GM19452 (cell line): ENCODE results near the gene TTBK1.

Experiments
- ATAC-seq: cut with Tn5 transposase; IDR thresholded peaks from one replicate; pipeline ENCODE4 v1.9.1; 2021; ENCODE audit not compliant: unreplicated experiment

Gene TTBK1

DNA sequence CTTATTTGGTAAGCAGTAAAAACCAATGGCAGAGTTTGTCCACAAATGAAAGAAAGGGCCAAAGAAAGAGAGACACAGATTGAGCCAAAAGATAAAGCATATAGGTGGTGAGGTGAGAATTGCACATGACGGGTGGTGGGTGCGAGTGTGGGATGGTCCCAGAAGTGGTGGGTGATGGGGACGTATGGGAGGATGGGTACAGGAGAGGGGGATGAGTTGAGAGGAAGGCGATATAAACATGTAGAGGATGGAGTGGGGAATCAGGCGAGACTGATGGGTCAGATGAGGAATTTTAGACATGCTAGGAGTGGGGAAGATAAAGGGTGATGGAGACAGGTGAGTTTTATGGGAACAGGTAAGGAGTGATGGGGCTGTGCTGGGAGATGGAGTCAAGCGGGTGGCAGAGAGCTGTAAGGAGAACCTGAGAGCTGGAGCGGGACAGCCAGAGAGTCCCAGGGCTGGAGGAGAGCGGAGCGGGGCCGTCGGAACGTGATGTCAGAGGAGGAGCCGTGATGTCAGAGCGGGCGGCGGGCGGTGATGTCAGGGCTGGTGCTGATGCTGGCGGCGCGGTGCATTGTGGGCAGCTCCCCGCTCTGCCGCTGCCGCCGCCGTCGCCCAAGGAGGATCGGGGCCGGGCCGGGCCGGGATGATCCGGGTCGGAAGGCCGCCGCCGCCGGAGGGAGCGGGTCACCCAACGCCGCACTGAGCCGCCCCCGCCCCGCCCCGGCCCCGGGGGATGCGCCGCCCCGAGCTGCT, at the start of gene TTBK1:
TTBK1 (plus strand) TSS at position 574 of the 756 bp plus-strand sequence. CDS start 3,180 bp downstream, outside the sequence.
- no peak for ATAC-seq

DNA sequence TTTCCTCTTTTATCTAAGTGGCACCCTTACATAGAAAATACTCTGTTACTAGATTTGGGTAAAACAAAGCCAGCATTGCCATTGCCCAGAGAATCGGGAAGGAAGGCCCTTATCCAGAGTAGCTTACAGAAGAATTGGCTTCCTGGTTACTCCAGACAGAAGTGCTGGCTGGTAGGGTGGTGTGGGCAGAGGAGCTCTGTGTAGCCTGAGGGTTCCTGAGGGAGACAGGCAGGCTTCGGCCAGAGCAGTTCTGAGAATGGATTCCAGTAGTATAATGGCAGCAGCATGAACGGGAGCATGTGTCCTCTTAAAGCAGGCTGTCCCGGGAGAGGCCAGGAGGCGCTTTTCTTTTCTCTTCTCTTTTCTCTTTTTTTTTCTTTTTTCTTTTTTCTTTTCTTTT, 49.4 kb upstream of the TTBK1 start:
- no peak for ATAC-seq

DNA sequence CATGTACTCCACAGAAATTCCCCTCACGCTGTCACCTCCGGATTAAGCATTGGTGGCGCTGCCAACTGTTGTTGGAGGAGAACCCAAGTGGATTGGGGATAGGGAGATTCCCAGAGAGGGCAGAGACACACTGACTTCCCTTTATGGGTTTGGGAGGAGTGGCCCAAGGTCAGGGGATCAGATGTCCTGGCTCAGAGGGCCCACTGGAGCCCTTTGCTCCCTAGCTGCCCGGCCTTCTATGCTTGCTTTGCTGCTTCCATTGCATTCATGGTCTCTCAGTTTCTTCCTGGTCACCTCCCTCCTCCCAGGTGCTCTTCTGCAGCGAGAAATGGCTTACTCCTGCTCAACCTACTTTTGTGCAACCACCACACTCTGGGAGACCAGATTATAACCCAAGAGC, 46.9 kb upstream of the TTBK1 start:
- ATAC-seq = no peak

DNA sequence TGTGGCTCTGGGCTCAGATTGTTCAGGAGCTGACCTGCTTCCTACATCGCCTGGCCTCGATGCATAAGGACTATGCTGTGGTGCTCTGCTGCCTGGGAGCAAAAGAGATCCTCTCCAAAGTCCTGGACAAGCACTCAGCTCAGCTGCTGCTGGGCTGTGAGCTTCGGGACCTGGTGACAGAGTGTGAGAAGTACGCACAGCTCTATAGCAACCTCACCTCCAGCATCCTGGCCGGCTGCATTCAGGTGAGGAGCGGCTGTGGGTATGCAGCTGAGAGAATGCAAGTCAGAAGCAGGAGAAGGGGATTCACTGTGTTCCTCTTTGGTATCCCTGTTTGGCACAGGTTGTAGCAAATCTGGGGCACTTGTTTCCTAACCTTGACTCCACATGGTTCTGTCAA, 43.4 kb upstream of the TTBK1 start:
- no peak for ATAC-seq

DNA sequence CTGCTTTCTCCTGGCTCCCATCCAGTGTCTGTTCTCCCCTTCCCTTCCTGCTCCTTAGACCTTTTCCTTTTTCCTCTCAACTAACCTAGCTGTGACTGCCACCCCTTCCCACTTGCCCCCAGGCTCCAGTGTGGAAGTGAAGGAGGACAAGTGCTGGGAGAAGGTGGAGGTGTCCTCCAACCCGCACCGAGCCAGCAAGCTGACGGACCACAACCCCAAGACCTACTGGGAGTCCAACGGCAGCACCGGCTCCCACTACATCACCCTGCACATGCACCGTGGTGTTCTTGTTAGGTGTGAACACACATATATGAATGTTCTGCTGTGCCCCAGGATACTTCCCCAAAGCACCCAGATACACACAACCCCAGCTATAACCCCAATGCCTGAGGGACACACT, 42.7 kb upstream of the TTBK1 start:
- ATAC-seq = no peak

DNA sequence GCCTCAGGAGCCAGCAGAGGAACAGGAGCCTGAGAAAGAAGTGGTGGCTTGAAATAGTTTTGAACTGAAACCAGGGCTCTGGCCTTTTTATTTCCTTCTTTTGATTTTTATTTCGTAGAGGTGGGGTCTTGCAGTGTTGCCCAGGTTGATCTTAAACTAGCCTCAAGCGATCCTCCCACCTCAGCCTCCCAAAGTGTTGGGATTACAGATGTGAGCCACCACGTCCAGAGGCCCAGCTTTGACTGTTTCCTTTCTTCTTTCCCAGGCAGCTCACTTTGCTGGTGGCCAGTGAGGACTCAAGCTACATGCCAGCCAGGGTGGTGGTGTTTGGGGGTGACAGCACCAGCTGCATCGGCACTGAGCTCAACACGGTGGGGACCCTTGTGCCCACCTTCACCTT, 40.8 kb upstream of the TTBK1 start:
- ATAC-seq = no peak

DNA sequence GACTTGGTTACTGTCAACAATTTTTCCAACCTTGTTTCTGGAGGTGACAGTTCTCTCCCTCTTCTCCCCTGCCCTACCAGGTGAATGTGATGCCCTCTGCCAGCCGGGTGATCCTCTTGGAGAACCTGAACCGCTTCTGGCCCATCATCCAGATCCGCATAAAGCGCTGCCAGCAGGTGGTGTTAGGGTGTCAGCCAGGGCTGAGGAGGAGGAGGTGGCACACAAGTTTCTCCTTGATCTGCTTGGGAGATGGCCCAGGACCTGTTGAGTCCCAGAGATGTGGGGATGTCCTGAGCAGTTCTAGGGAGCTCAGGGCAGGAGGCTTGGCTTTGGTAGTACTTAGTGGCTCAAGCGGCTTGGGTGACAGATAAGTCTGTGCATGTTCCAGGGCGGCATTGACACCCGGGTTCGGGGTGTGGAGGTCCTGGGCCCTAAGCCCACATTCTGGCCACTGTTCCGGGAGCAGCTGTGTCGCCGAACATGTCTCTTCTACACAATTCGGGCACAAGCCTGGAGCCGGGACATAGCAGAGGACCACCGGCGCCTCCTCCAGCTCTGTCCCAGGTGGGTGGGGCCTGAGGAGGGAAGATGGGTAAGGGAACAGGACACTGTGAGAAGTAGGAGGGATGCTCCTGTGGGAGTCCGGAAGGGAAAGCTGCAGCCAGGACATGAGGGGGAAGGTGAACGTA, 40.1 kb upstream of the TTBK1 start:
- ATAC-seq = no peak

DNA sequence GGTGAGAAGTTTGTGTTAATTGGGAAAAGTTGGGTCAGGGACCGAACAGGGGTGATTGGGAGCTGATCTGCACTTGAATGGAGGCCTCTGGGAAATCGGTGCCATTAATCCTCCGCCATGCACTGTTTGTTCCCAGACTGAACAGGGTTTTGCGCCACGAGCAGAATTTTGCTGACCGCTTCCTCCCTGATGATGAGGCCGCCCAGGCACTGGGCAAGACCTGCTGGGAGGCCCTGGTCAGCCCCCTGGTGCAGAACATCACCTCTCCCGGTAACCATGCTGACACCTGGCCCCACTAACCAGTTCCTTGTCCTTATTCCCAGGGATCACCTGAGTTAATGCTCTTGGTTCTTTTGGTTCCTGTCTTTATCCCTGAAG, 39.6 kb upstream of the TTBK1 start:
- ATAC-seq = no peak

DNA sequence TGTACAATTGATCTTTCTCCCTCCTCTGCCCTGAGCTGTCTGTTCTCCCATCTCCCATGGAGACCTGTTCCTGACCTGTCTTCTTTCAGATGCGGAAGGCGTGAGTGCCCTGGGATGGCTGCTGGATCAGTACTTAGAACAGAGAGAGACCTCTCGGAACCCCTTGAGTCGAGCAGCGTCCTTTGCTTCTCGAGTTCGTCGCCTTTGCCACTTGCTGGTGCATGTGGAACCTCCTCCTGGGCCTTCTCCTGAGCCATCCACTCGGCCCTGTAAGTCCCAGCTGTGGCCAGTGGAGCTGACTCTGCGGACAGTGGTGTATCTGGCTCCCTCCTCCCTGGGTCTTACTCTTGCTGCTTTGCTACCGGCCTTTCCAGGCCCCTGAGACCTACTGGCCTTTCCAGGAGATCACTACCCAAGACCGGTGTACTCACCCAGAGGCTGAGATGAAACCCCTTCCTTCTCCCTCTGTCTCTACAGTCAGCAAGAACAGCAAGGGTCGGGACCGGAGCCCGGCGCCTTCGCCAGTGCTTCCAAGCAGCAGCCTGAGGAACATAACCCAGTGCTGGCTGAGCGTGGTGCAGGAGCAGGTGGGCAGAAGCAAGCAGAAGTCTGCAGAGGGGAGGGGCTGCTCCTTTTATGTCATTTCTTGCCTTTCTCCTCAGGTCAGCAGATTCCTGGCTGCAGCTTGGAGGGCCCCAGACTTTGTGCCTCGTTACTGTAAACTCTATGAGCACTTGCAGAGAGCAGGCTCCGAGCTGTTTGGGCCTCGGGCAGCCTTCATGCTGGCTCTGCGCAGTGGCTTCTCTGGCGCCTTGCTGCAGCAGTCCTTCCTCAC, 38.8 kb upstream of the TTBK1 start:
- no peak for ATAC-seq

DNA sequence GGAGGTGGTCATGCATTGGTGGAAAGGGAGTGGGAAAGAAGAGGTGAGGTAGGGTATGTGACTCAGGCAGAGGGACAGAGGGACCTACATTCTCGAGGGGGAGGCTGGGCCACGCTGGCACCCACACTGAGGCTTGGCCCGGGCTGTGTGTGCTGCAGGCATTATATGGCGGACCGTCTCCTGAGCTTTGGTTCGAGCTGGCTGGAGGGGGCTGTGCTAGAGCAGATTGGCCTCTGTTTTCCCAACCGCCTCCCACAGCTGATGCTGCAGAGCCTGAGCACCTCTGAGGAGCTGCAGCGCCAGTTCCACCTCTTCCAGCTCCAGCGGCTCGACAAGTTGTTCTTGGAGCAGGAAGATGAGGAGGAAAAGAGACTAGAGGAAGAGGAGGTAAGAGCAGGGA, 37.4 kb upstream of the TTBK1 start:
- ATAC-seq = no peak

DNA sequence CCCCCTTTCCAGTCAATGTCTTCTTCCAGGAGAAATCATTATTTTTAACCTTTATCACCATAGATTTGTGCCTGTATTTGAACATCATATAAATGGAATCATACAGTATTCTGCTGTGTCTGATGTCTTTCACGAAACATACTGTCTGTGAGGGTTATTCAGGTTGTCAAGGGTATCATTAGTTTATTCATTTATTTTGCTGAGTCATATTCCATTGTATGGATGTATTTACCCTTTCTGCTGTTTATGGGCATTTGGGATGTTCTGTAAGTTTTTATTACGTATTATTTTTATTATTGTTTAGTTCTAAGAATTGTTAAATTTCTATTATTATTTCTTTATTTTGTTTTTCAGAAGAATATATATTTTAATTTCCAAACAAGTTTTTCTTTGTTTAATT, 36.0 kb upstream of the TTBK1 start:
- no peak for ATAC-seq

DNA sequence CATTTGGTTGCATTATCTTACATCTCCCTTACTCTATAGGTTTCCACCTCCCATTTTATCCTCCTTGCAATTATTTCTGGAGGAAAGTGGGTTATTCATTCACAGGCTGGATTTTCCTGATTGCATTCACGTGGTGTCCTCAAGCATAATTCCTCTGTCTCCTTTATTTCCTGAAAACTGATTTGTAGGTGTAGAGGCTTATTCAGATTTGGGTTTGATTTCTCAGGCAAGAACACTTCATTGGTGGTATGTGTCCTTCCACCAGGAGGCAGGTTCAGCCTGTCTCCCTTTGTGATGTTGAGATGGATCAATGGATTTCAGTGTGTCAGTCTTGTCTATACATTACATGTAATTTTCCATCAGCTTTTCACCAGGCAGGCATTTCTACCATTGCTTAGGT, 31.3 kb upstream of the TTBK1 start:
- no peak for ATAC-seq

DNA sequence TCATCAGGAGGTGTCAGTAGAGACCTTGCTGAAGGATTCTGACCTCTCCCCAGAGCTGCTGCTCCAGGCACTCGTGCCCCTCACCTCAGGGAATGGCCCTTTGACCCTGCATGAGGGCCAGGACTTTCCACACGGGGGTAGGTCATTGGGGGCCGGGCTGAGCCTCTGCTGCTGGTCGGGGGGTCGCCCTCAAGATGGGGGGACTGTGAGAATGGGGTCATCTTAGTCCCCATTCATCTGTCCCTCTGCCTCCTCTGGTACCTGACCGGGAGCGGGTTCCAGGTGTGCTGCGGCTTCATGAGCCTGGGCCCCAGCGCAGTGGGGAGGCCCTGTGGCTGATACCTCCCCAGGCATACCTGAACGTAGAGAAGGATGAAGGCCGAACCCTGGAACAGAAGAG, 29.9 kb upstream of the TTBK1 start:
- ATAC-seq = no peak

DNA sequence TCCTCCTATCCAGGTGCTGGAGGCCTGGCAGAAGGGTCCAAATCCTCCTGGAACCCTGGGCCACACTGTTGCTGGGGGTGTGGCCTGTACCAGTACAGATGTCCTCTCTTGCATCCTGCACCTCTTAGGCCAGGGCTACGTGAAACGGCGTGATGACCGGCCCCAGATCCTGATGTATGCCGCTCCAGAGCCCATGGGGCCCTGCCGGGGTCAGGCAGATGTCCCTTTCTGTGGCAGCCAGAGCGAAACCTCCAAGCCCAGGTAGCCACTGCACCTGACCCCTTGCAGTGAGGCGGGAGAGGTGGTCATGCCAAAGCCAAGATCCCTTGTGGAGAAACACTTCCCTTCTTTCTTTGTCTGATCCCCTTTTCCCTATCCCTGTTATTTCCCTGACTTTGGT, 28.2 kb upstream of the TTBK1 start:
- no peak for ATAC-seq

DNA sequence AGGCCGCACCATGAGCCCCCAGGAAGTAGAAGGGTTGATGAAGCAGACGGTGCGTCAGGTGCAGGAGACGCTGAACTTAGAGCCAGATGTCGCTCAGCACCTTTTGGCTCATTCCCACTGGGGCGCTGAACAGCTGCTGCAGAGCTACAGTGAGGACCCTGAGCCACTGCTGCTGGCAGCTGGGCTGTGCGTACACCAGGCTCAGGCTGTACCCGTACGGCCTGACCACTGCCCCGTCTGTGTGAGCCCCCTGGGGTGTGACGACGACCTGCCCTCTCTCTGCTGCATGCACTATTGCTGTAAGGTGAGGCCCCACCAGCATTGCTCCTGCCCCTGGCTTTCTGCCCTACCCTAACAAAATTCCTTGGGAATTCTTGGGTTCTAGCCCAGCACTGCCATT, 27.1 kb upstream of the TTBK1 start:
- no peak for ATAC-seq

DNA sequence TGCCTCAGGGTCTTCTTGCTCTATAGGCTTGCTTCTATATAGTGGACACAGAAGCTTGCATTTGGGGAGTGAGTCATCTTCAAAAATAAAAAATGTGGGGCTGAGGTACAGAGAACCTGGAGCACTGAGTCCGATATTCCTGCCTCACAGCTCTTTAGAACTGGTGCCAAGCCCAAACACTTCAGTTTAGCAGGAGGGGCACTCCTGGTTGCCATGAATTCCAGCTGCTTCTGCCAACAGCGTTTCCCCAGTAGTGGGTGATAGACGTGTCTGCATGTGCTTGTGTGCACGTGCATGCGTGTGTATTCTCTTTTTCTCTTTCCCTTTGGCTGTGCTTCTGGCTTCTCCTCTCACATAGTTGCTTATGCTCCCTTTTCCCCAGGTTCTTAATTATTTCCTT, 25.9 kb upstream of the TTBK1 start:
- no peak for ATAC-seq

DNA sequence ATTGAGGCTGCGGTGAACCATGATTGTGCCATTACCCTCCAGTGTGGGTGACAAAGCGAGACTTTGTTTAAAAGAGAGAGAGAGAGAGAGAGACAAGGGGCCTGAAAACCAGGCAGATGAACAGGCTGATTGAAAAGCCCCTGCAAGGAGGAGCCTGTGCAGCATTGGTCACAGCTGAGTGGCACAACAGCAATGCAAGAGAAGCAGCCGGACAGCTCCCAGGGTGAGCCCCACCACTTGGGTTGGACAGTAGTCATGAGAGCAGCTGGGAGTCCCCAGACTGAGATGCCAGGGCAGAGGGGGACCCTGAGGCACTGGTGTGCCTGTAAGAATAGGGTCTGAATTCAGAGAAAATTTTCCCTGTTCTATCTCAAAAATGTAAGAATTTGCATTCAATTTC, 24.2 kb upstream of the TTBK1 start:
- ATAC-seq = no peak

DNA sequence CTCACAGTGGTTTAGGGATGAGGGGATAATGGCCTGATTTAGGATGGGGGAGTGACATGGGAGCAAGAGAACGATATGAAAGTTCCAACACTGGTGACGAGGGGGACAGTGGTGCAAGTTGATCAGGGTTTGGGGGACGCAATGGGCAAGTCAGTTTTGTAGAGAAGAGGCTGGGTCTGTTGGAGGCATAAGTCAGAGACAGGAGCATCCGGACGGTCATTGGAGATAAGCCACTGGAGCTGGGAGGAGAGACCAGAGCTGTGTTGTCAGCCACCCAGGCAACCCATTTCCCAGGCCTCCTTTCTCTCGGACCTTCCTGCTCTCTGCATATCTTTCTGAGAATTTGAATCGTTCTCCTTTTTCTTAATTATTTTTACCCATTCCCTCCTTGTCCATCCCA, 23.5 kb upstream of the TTBK1 start:
- no peak for ATAC-seq

DNA sequence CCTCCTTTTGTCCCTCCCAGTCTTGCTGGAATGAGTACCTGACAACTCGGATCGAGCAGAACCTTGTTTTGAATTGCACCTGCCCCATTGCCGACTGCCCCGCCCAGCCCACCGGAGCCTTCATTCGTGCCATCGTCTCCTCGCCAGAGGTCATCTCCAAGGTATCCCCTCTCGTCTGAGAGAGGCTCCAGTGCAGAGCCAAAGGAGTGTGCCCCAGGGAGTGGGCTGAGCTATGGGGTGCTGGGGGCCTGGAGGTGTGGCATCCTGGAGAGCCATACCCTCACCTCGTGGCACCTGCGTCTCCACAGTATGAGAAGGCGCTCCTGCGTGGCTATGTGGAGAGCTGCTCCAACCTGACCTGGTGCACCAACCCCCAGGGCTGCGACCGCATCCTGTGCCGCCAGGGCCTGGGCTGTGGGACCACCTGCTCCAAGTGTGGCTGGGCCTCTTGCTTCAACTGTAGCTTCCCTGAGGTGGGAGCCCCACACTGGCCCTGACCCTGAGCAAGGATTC, 22.8 kb upstream of the TTBK1 start:
- no peak for ATAC-seq

DNA sequence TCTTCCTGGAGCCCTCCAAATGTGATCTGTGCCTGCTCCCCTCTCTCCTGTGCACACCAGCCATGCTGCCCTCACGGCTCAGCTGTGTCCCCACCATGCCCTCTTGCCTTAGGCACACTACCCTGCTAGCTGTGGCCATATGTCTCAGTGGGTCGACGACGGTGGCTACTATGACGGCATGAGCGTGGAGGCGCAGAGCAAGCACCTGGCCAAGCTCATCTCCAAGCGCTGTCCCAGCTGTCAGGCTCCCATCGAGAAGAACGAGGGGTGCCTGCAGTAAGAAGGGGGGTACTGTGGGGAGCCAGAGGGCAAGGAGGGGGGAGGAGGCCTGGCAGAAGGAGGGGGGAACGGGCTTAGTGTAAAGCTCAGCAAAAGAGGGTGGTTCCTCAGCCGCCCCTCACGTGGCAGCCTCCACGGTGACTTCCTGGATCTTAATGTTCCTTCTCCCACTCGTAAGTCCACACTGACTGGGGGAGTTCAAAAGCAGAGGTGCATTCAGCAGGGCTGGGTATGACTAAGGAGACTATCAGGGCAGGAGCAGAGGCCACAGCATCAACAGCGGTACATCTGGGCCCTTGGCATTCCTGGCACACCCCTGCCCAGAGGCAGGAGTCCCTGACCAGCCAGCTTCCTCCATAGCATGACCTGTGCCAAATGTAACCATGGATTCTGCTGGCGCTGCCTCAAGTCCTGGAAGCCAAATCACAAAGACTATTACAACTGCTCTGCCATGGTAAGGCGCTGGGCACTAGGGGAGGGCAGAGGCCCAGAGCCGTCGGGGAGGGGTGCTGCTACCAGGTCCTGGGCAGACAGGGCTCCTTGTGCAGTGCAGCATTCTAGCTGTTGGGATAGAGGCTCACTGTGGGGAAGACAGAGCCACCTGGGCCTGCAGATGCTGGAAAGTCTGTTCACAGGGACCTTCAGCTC, 22.0 kb upstream of the TTBK1 start:
- ATAC-seq = no peak
